DND-41 (cell line): ENCODE data around the gene CD93.

Experiments
- EZH2 ChIP-seq: IDR thresholded peaks from 3 replicates; pipeline ENCODE4 v1.6.1; 2012; ENCODE audit warnings: borderline replicate concordance, low read depth, mild to moderate bottlenecking, moderate library complexity, low read length, inconsistent platforms; ENCODE audit not compliant: severe bottlenecking
- TF ChIP-seq, protein P1 (sequence below): IDR thresholded peaks from 2 replicates; pipeline ENCODE4 v1.5.1; 2012; ENCODE audit warnings: borderline replicate concordance, low read length, moderate library complexity, mild to moderate bottlenecking; ENCODE audit not compliant: poor library complexity, severe bottlenecking; ENCODE audit errors: extremely low read depth

DNA sequence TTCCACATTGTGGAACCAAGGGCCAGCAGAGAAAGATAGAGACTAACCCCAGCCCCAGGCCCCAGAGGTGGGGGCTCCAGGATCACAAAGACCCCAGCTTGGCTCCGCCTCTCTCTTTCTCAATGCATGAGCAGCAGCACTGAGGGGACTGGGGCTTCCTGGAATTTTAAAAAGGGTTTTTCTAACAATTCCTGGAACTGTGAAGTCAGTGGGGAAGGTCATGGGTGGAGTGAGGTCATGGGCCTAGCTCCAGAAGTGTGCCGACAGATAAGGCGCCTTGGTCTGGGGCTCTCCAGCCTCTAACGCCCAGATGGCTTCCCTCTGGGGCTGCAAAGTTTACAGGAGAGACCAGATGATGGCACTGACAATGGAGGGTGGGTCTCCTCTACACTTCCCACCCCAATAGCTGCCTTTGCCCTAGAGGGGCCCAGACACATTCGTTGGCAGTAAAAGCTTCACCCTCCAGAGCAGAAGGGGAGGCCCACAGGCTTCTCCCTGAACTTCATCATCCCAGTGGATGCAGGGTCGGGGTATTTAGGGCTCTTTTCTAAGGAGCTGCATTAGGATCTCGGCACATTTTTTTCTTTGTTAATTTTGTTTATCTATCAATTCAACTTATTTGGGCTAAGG lies 46.9 kb upstream of the CD93 start:
- TF ChIP-seq, protein P1, sequence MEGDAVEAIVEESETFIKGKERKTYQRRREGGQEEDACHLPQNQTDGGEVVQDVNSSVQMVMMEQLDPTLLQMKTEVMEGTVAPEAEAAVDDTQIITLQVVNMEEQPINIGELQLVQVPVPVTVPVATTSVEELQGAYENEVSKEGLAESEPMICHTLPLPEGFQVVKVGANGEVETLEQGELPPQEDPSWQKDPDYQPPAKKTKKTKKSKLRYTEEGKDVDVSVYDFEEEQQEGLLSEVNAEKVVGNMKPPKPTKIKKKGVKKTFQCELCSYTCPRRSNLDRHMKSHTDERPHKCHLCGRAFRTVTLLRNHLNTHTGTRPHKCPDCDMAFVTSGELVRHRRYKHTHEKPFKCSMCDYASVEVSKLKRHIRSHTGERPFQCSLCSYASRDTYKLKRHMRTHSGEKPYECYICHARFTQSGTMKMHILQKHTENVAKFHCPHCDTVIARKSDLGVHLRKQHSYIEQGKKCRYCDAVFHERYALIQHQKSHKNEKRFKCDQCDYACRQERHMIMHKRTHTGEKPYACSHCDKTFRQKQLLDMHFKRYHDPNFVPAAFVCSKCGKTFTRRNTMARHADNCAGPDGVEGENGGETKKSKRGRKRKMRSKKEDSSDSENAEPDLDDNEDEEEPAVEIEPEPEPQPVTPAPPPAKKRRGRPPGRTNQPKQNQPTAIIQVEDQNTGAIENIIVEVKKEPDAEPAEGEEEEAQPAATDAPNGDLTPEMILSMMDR: no peak
- no peak for TF ChIP-seq EZH2
